Left lung (tissue), 10 donors: ENCODE data around the gene LDAH. TPM values are rescaled to one million over a fixed set of nuclear protein-coding genes. Genes with fewer than 3 reads are reported as not detected.
A peak's percentile ranks its signal among the peaks of the same experiment; 100 is the strongest.

Source experiments
- ATAC-seq: fragments of 200-7000 bp; cut with Tn5 transposase; one replicate; pipeline ENCODE4 v1.9.1; 2020; ENCODE audit warnings: moderate library complexity
- DNase-seq, 4 donors: peaks; one replicate each; pipeline ENCODE4 v3.0.0-alpha.2; 2013 to 2020
- H3K27ac ChIP-seq, 2 donors: fragments of 200-600 bp; sonication (generic) in 1 of 2; one replicate each; pipeline versions ENCODE4 v1.5.0 to v1.8.0; 2020 to 2021
- H3K27me3 ChIP-seq, 2 donors: fragments of 200-600 bp; sonication (generic) in 1 of 2; one replicate each; pipeline versions ENCODE4 v1.5.0 to v1.8.0; 2020 to 2021
- H3K36me3 ChIP-seq, 2 donors: fragments of 200-600 bp; sonication (generic) in 1 of 2; one replicate each; pipeline versions ENCODE4 v1.5.0 to v1.8.0; 2020 to 2021
- H3K4me1 ChIP-seq, 2 donors: fragments of 200-600 bp; one replicate each; pipeline ENCODE4 v1.8.0; 2021
- H3K4me3 ChIP-seq, 2 donors: fragments of 200-600 bp; sonication (generic) in 1 of 2; one replicate each; pipeline versions ENCODE4 v1.5.0 to v1.8.0; 2020 to 2021; ENCODE audit warnings: mild to moderate bottlenecking in 1 of 2
- H3K9me3 ChIP-seq, 2 donors: fragments of 200-600 bp; sonication (generic) in 1 of 2; one replicate each; pipeline versions ENCODE4 v1.5.0 to v1.8.0; 2020 to 2021
- CTCF ChIP-seq, 2 donors: fragments of 200-600 bp; sonication (generic) in 1 of 2; IDR thresholded peaks; one replicate each; pipeline versions ENCODE4 v1.5.0 to v1.8.0; 2021; ENCODE audit warnings: antibody characterized with exemption in 2 of 2
- intact Hi-C, 2 donors: fragments of 100-400 bp; cut with DNase I; formaldehyde crosslinking; loops; one replicate each; pipeline versions ENCODE4 v1.11.2 to v1.14.2; 2022
- polyA plus RNA-seq, 6 donors: library from polyadenylated mRNA; unstranded; fragments of 120-200 nt; gene quantifications; one replicate each; pipeline ENCODE4 v1.2.1, GENCODE V29; 2013; ENCODE audit not compliant: insufficient read length in 6 of 6
- total RNA-seq, 2 donors: library from RNA; stranded (reverse); fragmentation: NEBNext Ultra II Directional; extraction: Animal tissue kit (Norgen Biotek cat#: 25700); gene quantifications; one replicate each; pipeline ENCODE4 v1.2.1, GENCODE V29; 2021
- donor health status: DM: no; HTN: yes; CAD: no.
- donor health status: DM: no; HTN: no; CAD: no.

Gene LDAH
- total and polyA plus RNA-seq, 8 donors = 20.2 to 25.7 (median 22.3) TPM

- Histone ChIP-seq H3K9me3 (no peaks in the 10 kb centered on the region), H3K27me3 (no peaks in the 10 kb centered on the region), H3K4me1 (peaks cover 0 to 12% of the 10 kb centered on the region in 2 donors), H3K36me3 (peaks cover 0 to 9% of the 10 kb centered on the region in 2 donors), H3K27ac (no peak overlapping the region), H3K4me3 (no peak overlapping the region)
- intact Hi-C loops = no loop called here
- TF ChIP-seq CTCF (IDR thresholded peaks at IDR 0.05) = no peak
- ATAC-seq = no peak
- DNase-seq = no peak
Measured at GRCh38 chr2:20697322-20697934, 125.5 kb downstream of the LDAH start.

- Histone ChIP-seq H3K27me3 (no peaks in the 10 kb centered on the region), H3K9me3 (no peaks in the 10 kb centered on the region), H3K27ac (no peak overlapping the region), H3K4me3 (no peak overlapping the region), H3K4me1 (peaks cover 0 to 12% of the 10 kb centered on the region in 2 donors), H3K36me3 (peaks cover 0 to 9% of the 10 kb centered on the region in 2 donors)
- no peak for ATAC-seq
- DNase-seq = peak in 2 of 4 donors; percentile 24 to 35
- intact Hi-C loops = no loop called here
- TF ChIP-seq CTCF (IDR thresholded peaks at IDR 0.05) = no peak
Measured at GRCh38 chr2:20696366-20696765, 126.5 kb downstream of the LDAH start.

- H3K4me1 ChIP-seq = no peaks in the 10 kb centered on the region
- DNase-seq (no peak), ATAC-seq (no peak)
- intact Hi-C loops = no loop called here
- H3K4me3 ChIP-seq = no peak overlapping the region
- no peaks in the 10 kb centered on the region for H3K9me3 ChIP-seq
- peaks cover 0 to 9% of the 10 kb centered on the region in 2 donors for H3K36me3 ChIP-seq
- no peak overlapping the region for H3K27ac ChIP-seq
- H3K27me3 ChIP-seq = no peaks in the 10 kb centered on the region
- TF ChIP-seq CTCF (IDR thresholded peaks at IDR 0.05) = no peak
Measured at GRCh38 chr2:20693317-20693716, 129.6 kb downstream of the LDAH start.

GRCh38 chr2:20692081-20692480 lies 130.8 kb downstream of the LDAH start:
- Histone ChIP-seq H3K9me3 (no peaks in the 10 kb centered on the region), H3K27me3 (no peaks in the 10 kb centered on the region), H3K27ac (no peak overlapping the region), H3K36me3 (peaks cover 0 to 9% of the 10 kb centered on the region in 2 donors), H3K4me1 (no peaks in the 10 kb centered on the region), H3K4me3 (no peak overlapping the region)
- intact Hi-C loops = no loop called here
- DNase-seq (no peak), ATAC-seq (no peak)
- no peak for TF ChIP-seq CTCF (IDR thresholded peaks at IDR 0.05)

- intact Hi-C loops = no loop called here
- ATAC-seq (no peak), DNase-seq (no peak)
- Histone ChIP-seq H3K27ac (no peak overlapping the region), H3K4me1 (no peaks in the 10 kb centered on the region), H3K36me3 (peaks cover 0 to 15% of the 10 kb centered on the region in 2 donors), H3K9me3 (no peaks in the 10 kb centered on the region), H3K4me3 (no peak overlapping the region), H3K27me3 (no peaks in the 10 kb centered on the region)
- TF ChIP-seq CTCF (IDR thresholded peaks at IDR 0.05) = no peak
Measured at GRCh38 chr2:20691076-20691734, 131.7 kb downstream of the LDAH start.
